Natural killer cell (primary cell): Measurements from ENCODE around the gene AIP. TPM values are rescaled to one million over a fixed set of nuclear protein-coding genes. Genes with fewer than 3 reads are reported as not detected.

Experiments
- ATAC-seq, 3 donors: fragments of 150-1000 bp in 2 of 3; fragments of 200-7000 bp in 1 of 3; cut with Tn5 transposase; 1 replicate in 1 of 3; 2 replicates in 2 of 3; pipeline ENCODE4 v1.10.0; 2021; ENCODE audit warnings: mild to moderate bottlenecking in 2 of 3, moderate library complexity in 2 of 3
- DNase-seq, 2 donors: peaks; one replicate each; pipeline versions ENCODE4 v3.0.0 to v3.0.0-alpha.2; 2013 to 2021; ENCODE audit warnings: mixed read lengths in 1 of 2
- H3K27ac ChIP-seq: one replicate; pipeline ENCODE4 v1.5.1; 2013; ENCODE audit warnings: mild to moderate bottlenecking, low read length
- H3K27me3 ChIP-seq: one replicate; pipeline ENCODE4 v1.6.1; 2013; ENCODE audit warnings: low read length; ENCODE audit not compliant: control insufficient read depth, insufficient read depth
- H3K36me3 ChIP-seq: one replicate; pipeline ENCODE4 v1.6.1; 2013; ENCODE audit warnings: low read length; ENCODE audit not compliant: control insufficient read depth, insufficient read depth
- H3K4me1 ChIP-seq: one replicate; pipeline ENCODE4 v1.6.1; 2013; ENCODE audit warnings: low read length; ENCODE audit not compliant: control insufficient read depth, insufficient read depth
- H3K4me3 ChIP-seq: one replicate; pipeline ENCODE4 v1.5.1; 2013; ENCODE audit warnings: low read length
- H3K9me3 ChIP-seq: one replicate; pipeline ENCODE4 v1.6.1; 2013; ENCODE audit warnings: low read length; ENCODE audit not compliant: control insufficient read depth, insufficient read depth
- H3K27ac Mint-ChIP-seq, 2 donors: one replicate each; pipeline ENCODE4 v1.8.0; 2022; ENCODE audit warnings: mild to moderate bottlenecking in 2 of 2, mixed read lengths in 2 of 2, moderate library complexity in 1 of 2
- H3K27me3 Mint-ChIP-seq, 2 donors: one replicate each; pipeline ENCODE4 v1.8.0; 2022; ENCODE audit warnings: low read depth in 2 of 2, mixed read lengths in 2 of 2
- H3K36me3 Mint-ChIP-seq: one replicate; pipeline ENCODE4 v1.8.0; 2022; ENCODE audit warnings: mixed read lengths
- H3K4me1 Mint-ChIP-seq, 2 donors: one replicate each; pipeline ENCODE4 v1.8.0; 2022; ENCODE audit warnings: mixed read lengths in 2 of 2
- H3K4me3 Mint-ChIP-seq: one replicate; pipeline ENCODE4 v1.8.0; 2022; ENCODE audit warnings: mild to moderate bottlenecking, moderate library complexity, mixed read lengths
- H3K9me3 Mint-ChIP-seq, 2 donors: one replicate each; pipeline ENCODE4 v1.8.0; 2022; ENCODE audit warnings: mixed read lengths in 2 of 2
- CTCF ChIP-seq: fragments of 200-600 bp; IDR thresholded peaks from one replicate; pipeline ENCODE4 v1.8.0; 2022; ENCODE audit warnings: antibody characterized with exemption
- whole genome bisulfite sequencing: methylation state at CpG from one replicate; pipeline ENCODE4 v1.1.7; 2013; ENCODE audit warnings: missing lambda C conversion rate; ENCODE audit not compliant: insufficient coverage; 5-methylcytosine and 5-hydroxymethylcytosine counted together
- intact Hi-C: fragments of 100-400 bp; cut with micrococcal nuclease; formaldehyde crosslinking; loops from one replicate; pipeline ENCODE4 v1.14.2; 2022
- total RNA-seq, 4 donors: library from RNA; stranded (reverse); fragments of 120-200 nt in 1 of 4; gene quantifications; one replicate each; pipeline versions ENCODE4 v1.2.3 to v1.2.4, GENCODE V29; 2013 to 2022

Gene AIP
- total RNA-seq, 3 donors from 2014 or later (not counting 1 experiment from before 2014, with no cell fraction given), result 93.3 to 113 (median 98.1) TPM

DNA sequence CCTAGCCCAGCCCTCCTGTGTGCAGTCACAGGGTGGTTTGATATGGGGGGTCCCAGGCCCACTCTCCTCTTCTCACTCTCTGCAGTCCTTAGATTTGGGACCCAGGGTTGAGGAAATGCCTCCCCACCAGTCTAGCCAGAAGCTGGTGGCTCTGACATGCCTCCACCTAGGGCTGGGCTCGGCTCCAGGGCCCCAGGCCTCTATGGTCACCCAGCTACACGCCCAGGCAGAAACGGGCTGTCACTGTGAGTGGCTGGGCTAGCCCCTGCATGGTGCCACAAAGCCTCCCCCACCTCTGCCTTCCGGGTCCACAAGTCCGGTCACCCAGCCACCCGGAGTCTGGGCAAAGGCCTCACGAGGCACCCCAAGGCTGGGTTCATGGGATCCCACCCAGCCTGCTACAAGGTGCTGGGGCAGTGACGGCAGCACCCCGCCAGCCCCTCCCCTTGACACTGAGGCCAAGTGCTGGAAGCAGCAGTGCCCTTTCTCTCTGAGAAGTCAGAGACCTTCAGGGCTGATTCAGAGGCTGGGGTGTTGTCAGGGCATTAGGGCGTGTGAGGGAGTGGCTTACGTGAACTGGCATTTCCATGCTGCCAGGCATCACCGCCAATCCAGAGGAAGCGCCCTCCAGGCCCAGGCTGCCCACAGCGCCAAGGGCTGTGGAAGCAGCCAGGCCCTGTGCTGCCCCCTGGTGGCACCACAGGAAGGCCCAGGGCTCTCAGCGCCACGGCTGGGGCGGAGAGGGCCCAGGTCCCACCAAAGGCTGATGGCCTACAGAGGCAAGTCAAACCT is 23.0 kb downstream of the AIP start:
- H3K36me3 ChIP-seq, result peaks cover 26% of the 10 kb centered on the region
- H3K36me3 Mint-ChIP-seq, result peaks cover 3% of the 10 kb centered on the region
- 11% methylated on average over 17 of the region's 17 CpGs for WGBS
- ATAC-seq (peak; percentile 45 to 68 (median 56)), DNase-seq (peak; percentile 84 to 96)
- TF ChIP-seq CTCF, result peak; percentile 95
- H3K9me3 ChIP-seq, result no peaks in the 10 kb centered on the region
- intact Hi-C loops, result loop anchor here (1.0 to 10.0 kb wide), 7 partner anchors 21 to 238 kb away; partner anchors contain the start of genes GRK2, PPP1CA, TBC1D10C and TMEM134
- no peaks in the 10 kb centered on the region for H3K27me3 ChIP-seq
- H3K27me3 Mint-ChIP-seq, result peaks cover under 1 to 3% of the 10 kb centered on the region in 2 donors
- H3K4me3 Mint-ChIP-seq, result peak overlapping the region; percentile 92
- H3K27ac Mint-ChIP-seq, result peak overlapping the region; percentile 95 to 97
- peak overlapping the region; percentile 34 for H3K4me3 ChIP-seq
- peak overlapping the region; percentile 94 for H3K27ac ChIP-seq
- H3K4me1 ChIP-seq, result peaks cover 43% of the 10 kb centered on the region
- H3K4me1 Mint-ChIP-seq, result peaks cover 37 to 60% of the 10 kb centered on the region in 2 donors
- no peaks in the 10 kb centered on the region for H3K9me3 Mint-ChIP-seq

- 83% methylated on average over 15 of the region's 16 CpGs for WGBS
- H3K27ac Mint-ChIP-seq, result peak overlapping the region; percentile 95 to 97
- peak in 1 of 2 donors; percentile 29 for DNase-seq
Observed at GRCh38 chr11:67506426-67507051, 23.7 kb downstream of the AIP start.

DNA sequence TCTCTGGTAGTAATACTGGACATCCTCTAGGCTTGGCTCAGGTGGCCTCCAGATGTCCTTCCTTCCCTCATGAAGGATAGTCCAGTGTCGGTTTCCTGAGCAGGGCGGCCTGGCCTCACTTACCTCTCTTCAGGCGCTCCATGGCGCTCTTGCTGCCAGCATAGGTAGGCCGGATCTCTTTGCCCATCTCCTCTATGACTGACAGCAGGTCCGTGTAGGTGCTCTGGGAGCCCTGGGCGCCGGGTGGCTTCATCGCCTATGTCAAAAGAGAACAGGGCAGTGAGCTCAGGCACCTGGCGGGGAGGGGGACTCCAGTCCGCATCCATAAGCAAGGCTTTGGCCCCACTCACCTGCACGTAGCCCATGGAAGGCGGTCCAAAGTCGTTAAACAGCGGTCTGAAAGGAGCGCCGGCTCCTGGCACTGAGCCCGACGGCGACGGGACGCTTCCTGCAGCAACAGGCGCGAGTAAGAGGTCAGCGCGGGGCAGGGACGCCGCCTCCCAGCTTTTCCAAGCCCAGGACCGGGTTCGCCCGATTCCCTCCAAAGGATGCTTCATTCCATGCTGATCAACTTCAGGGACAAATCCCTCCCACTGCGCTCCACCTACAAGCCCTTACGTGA is 24.5 kb downstream of the AIP start:
- peak overlapping the region; percentile 95 to 97 for H3K27ac Mint-ChIP-seq
- Histone ChIP-seq H3K36me3 (peaks cover 13% of the 10 kb centered on the region), H3K27ac (peak overlapping the region; percentile 97), H3K27me3 (no peaks in the 10 kb centered on the region), H3K4me3 (peak overlapping the region; percentile 57), H3K9me3 (no peaks in the 10 kb centered on the region), H3K4me1 (peaks cover 43% of the 10 kb centered on the region)
- no peaks in the 10 kb centered on the region for H3K36me3 Mint-ChIP-seq
- TF ChIP-seq CTCF, result no peak
- intact Hi-C loops, result loop anchor here (5.0 to 10.0 kb wide), 3 partner anchors 105 to 240 kb away; partner anchors contain the start of genes GRK2, PPP1CA and TBC1D10C
- peaks cover 31 to 55% of the 10 kb centered on the region in 2 donors for H3K4me1 Mint-ChIP-seq
- H3K4me3 Mint-ChIP-seq, result peak overlapping the region; percentile 83
- DNase-seq (no peak), ATAC-seq (no peak)
- peaks cover 7% of the 10 kb centered on the region in 2 donors for H3K27me3 Mint-ChIP-seq
- 28% methylated on average over 33 of the region's 33 CpGs for WGBS
- H3K9me3 Mint-ChIP-seq, result no peaks in the 10 kb centered on the region

More at GRCh38 chr11:67506426-67507051, 23.7 kb downstream of the AIP start:
- Histone ChIP-seq H3K27me3 (no peaks in the 10 kb centered on the region), H3K4me3 (no peak overlapping the region), H3K4me1 (peaks cover 43% of the 10 kb centered on the region), H3K27ac (peak overlapping the region; percentile 94), H3K36me3 (peaks cover 20% of the 10 kb centered on the region), H3K9me3 (no peaks in the 10 kb centered on the region)
- Mint-ChIP-seq H3K9me3 (no peaks in the 10 kb centered on the region), H3K4me3 (peak overlapping the region; percentile 92), H3K4me1 (peaks cover 31 to 55% of the 10 kb centered on the region in 2 donors), H3K36me3 (no peaks in the 10 kb centered on the region), H3K27me3 (peaks cover 7% of the 10 kb centered on the region in 2 donors)
- peak; percentile 57 for TF ChIP-seq CTCF
- intact Hi-C loops, result loop anchor here (1.0 to 10.0 kb wide), 5 partner anchors 37 to 239 kb away; partner anchors contain the start of genes GRK2, PPP1CA, TBC1D10C and TMEM134
- ATAC-seq, result no peak
